ENCODE data around the gene PDPK1.
A peak's percentile ranks its signal among the peaks of the same experiment; 100 is the strongest.

Gene PDPK1

DNA sequence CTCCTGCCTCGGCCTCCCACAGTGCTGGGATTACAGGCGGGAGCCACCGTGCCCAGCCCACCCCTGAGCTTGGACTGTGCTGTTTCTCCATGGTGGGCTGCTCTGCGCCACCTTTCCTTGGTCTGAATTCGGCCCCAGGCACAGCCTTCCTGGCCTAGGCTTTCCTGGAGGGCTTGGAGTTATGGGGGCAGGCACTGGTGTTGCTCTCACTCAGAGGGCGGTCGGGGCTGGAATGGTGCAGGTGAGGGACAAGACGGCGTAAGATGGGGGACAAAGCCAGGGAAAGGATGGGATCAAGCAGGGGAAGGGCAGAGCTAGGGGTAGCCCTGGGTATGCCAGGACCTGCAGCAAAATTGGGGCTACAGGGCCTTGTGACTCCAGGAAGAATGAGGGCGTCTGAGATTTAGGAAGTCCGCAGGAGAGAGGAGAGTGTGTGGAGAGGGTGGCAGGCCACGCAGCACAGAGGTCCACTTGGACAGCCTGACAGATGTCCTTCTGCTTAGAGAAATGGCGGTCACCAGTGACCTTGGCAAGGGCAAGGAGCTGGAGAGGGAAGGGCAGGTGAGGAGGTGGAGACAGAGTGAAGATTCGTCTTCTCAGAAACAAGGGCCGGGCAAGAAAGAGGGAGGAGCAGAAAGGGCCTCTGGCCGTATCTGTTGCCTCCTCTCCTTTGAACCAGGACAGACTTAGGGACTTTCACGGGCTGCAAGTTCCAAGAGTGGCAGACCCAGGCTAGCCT lies 25.7 kb upstream of the PDPK1 start:
- Histone ChIP-seq H3K27me3 (ENCODE audit: insufficient read depth, poor library complexity, severe bottlenecking) (no peaks in the 10 kb centered on the region), H3K4me3 (replicated peaks; ENCODE audit: insufficient read depth, low read length) (no peak overlapping the region), H3K27ac (replicated peaks) (no peak overlapping the region)
- TF ChIP-seq, protein P1, sequence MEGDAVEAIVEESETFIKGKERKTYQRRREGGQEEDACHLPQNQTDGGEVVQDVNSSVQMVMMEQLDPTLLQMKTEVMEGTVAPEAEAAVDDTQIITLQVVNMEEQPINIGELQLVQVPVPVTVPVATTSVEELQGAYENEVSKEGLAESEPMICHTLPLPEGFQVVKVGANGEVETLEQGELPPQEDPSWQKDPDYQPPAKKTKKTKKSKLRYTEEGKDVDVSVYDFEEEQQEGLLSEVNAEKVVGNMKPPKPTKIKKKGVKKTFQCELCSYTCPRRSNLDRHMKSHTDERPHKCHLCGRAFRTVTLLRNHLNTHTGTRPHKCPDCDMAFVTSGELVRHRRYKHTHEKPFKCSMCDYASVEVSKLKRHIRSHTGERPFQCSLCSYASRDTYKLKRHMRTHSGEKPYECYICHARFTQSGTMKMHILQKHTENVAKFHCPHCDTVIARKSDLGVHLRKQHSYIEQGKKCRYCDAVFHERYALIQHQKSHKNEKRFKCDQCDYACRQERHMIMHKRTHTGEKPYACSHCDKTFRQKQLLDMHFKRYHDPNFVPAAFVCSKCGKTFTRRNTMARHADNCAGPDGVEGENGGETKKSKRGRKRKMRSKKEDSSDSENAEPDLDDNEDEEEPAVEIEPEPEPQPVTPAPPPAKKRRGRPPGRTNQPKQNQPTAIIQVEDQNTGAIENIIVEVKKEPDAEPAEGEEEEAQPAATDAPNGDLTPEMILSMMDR (IDR thresholded peaks at IDR 0.05; ENCODE audit: insufficient read depth, low read length), result no peak
- TF ChIP-seq POLR2AphosphoS5 (IDR thresholded peaks at IDR 0.05; ENCODE audit: low read depth) (no peak), SPI1 (IDR thresholded peaks at IDR 0.05; ENCODE audit: borderline replicate concordance, low read depth) (no peak), GABPA (IDR thresholded peaks at IDR 0.05; ENCODE audit: low read depth) (no peak)
- TF ChIP-seq, protein P2, sequence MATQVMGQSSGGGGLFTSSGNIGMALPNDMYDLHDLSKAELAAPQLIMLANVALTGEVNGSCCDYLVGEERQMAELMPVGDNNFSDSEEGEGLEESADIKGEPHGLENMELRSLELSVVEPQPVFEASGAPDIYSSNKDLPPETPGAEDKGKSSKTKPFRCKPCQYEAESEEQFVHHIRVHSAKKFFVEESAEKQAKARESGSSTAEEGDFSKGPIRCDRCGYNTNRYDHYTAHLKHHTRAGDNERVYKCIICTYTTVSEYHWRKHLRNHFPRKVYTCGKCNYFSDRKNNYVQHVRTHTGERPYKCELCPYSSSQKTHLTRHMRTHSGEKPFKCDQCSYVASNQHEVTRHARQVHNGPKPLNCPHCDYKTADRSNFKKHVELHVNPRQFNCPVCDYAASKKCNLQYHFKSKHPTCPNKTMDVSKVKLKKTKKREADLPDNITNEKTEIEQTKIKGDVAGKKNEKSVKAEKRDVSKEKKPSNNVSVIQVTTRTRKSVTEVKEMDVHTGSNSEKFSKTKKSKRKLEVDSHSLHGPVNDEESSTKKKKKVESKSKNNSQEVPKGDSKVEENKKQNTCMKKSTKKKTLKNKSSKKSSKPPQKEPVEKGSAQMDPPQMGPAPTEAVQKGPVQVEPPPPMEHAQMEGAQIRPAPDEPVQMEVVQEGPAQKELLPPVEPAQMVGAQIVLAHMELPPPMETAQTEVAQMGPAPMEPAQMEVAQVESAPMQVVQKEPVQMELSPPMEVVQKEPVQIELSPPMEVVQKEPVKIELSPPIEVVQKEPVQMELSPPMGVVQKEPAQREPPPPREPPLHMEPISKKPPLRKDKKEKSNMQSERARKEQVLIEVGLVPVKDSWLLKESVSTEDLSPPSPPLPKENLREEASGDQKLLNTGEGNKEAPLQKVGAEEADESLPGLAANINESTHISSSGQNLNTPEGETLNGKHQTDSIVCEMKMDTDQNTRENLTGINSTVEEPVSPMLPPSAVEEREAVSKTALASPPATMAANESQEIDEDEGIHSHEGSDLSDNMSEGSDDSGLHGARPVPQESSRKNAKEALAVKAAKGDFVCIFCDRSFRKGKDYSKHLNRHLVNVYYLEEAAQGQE (IDR thresholded peaks at IDR 0.05; ENCODE audit: insufficient replicate concordance, low read depth), result no peak
- DNase-seq (ENCODE audit: low read depth in 1 of 2, low spot score in 1 of 2), result no peak

DNA sequence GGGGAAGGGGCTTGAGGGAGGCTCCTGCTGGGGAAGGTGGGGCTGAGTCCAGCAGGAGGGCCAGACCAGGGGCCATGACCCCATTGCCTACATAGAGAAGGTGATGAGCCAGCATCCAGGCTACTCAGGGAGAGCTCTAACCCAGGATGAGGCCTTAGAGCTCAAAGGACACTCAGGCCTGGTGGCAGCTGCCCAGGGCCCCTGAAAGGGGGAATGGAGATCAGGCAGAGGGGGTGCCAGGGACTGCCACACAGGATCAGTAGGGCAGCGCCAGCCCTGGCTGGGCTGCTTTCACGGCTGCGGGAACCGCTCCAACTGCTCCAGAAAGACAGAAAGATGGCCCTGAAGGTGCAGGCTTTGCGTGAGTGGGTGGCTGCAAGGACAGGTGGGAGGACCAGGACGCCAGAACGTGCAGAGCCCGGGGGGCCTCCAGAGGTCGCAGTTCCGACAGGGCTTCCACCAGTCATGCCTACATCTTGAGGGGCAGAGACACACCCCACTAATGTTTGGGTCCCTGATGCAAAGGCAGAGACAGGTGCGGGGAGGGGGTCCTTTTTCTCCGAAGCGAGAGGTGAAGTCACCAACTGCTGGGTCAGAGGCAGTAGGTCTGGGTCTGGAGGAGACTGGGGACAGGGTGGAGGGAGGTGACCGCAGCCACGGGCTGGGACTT lies 25.0 kb upstream of the PDPK1 start:
- TF ChIP-seq, protein P1 (IDR thresholded peaks at IDR 0.05; ENCODE audit: insufficient read depth, low read length), result no peak
- TF ChIP-seq SPI1 (IDR thresholded peaks at IDR 0.05; ENCODE audit: borderline replicate concordance, low read depth), result no peak
- no peak for TF ChIP-seq GABPA (IDR thresholded peaks at IDR 0.05; ENCODE audit: low read depth)
- DNase-seq (ENCODE audit: low read depth in 1 of 2, low spot score in 1 of 2), result no peak
- Histone ChIP-seq H3K27ac (replicated peaks) (peak overlapping the region; percentile 97), H3K4me3 (replicated peaks; ENCODE audit: insufficient read depth, low read length) (peak overlapping the region; percentile 24; the same call in 1 of the 2 replicates), H3K27me3 (ENCODE audit: insufficient read depth, poor library complexity, severe bottlenecking) (no peaks in the 10 kb centered on the region)

DNA sequence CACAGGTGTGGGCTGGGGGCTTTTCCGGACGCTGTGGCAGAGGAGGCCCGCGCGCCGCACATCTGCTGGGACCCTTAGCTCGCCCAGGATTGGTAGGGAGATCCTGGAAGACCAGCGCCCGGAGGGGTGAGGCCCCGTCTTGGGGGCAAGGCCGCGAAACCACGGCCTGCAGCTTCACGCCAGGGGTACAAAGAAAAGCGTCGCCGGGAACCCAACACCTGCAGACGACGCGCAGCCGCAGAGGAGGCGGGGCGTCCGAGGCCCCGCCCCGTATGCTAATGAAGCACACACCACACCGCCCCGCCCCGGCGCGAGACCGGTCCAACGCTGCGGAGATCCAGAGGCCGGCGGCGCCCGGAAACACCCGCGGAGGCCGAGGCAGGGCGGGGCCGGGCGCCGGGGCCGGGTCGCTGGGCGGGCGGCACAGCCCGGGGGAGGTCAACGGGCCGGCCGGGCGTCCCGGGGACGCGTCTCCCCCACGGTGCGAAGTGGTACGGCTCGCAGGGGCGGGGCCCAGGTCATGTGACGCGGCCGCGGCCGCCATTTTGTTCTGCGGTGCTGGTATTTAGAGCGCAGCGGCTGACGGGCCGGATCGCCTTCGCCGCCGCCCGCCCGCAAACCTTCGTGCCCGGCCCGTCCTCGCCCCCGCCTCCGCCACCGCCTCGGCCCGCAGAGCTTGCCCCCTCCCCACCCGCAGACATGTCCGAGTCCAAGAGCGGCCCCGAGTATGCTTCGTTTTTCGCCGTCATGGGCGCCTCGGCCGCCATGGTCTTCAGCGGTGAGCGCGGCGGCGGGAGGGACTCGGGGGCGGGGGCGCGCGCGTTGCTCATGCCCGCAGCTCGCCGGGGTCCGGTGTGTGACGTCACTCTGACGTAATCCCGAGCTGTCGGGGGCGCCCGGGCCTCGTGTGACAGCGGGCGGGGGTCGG lies 24.2 kb upstream of the PDPK1 start, which contains the start of gene ATP6V0C:
Gene ATP6V0C, plus strand, starts transcription at position 548 of the 928 bp plus-strand sequence. Its CDS starts 152 bp downstream, at position 700.
- TF ChIP-seq, protein P1 (IDR thresholded peaks at IDR 0.05; ENCODE audit: insufficient read depth, low read length), result no peak
- TF ChIP-seq SPI1 (IDR thresholded peaks at IDR 0.05; ENCODE audit: borderline replicate concordance, low read depth) (no peak), POLR2AphosphoS5 (IDR thresholded peaks at IDR 0.05; ENCODE audit: low read depth) (peak; percentile 94)
- TF ChIP-seq, protein P2 (IDR thresholded peaks at IDR 0.05; ENCODE audit: insufficient replicate concordance, low read depth), result peak; percentile 65
- peak; percentile 84 to 89 for DNase-seq (ENCODE audit: low read depth in 1 of 2, low spot score in 1 of 2)
- Histone ChIP-seq H3K27me3 (ENCODE audit: insufficient read depth, poor library complexity, severe bottlenecking) (no peaks in the 10 kb centered on the region), H3K27ac (replicated peaks) (peak within 1 kb of the TSS; percentile 97), H3K4me3 (replicated peaks; ENCODE audit: insufficient read depth, low read length) (peak within 1 kb of the TSS; percentile 86)
